ENCODE results near the gene BRINP3. TPM values are rescaled to one million over a fixed set of nuclear protein-coding genes. Genes with fewer than 3 reads are reported as not detected.
"Not testable (repeated sequence)": the region's sequence is repeated elsewhere in the genome, so short reads cannot be mapped to it uniquely, and the experiment has no call there.

The BRINP3 gene
- total RNA-seq, 1 donor from 2014 or later, result 0.40 TPM

GRCh38 chr1:190159146-190159545 is 318.5 kb downstream of the BRINP3 start:
- ATAC-seq (no peak), DNase-seq (ENCODE audit: low spot score) (no peak)
- intact Hi-C loops (cut with DNase I), result no loop called here

- no peak for DNase-seq (ENCODE audit: low spot score)
- no peak for ATAC-seq
- intact Hi-C loops (cut with DNase I), result no loop called here
Observed at GRCh38 chr1:190154744-190155143, 322.9 kb downstream of the BRINP3 start.

GRCh38 chr1:190147616-190148015 is 330.0 kb downstream of the BRINP3 start:
- DNase-seq (ENCODE audit: low spot score), result no peak
- intact Hi-C loops (cut with DNase I), result no loop called here
- no peak for ATAC-seq

GRCh38 chr1:190144650-190145049 is 333.0 kb downstream of the BRINP3 start:
- intact Hi-C loops (cut with DNase I), result no loop called here
- no peak for ATAC-seq

GRCh38 chr1:190140644-190141043 is 337.0 kb downstream of the BRINP3 start:
- intact Hi-C loops (cut with DNase I), result no loop called here
- ATAC-seq, result no peak
- no peak for DNase-seq (ENCODE audit: low spot score)

More at GRCh38 chr1:190144650-190145049, 333.0 kb downstream of the BRINP3 start:
- DNase-seq (ENCODE audit: low spot score), result no peak

GRCh38 chr1:190138702-190139101 is 339.0 kb downstream of the BRINP3 start:
- ATAC-seq (no peak), DNase-seq (ENCODE audit: low spot score) (no peak)
- intact Hi-C loops (cut with DNase I), result no loop called here

GRCh38 chr1:190138266-190138665 is 339.4 kb downstream of the BRINP3 start:
- DNase-seq (ENCODE audit: low spot score), result no peak
- intact Hi-C loops (cut with DNase I), result no loop called here
- ATAC-seq, result no peak

- DNase-seq (ENCODE audit: low spot score), result no peak
- intact Hi-C loops (cut with DNase I), result loop anchor here (5.0 kb wide), 1 partner anchor 622 kb away; no protein-coding TSS in a partner anchor
- ATAC-seq, result no peak
Observed at GRCh38 chr1:190129366-190129765, 348.3 kb downstream of the BRINP3 start.

- intact Hi-C loops (cut with DNase I), result loop anchor here (5.0 kb wide), 1 partner anchor 619 kb away; no protein-coding TSS in a partner anchor
- ATAC-seq (no peak), DNase-seq (ENCODE audit: low spot score) (no peak)
Observed at GRCh38 chr1:190126728-190127127, 350.9 kb downstream of the BRINP3 start.

GRCh38 chr1:190124068-190124467 is 353.6 kb downstream of the BRINP3 start:
- intact Hi-C loops (cut with DNase I), result no loop called here
- no peak for DNase-seq (ENCODE audit: low spot score)
- no peak for ATAC-seq

GRCh38 chr1:190120564-190120963 is 357.1 kb downstream of the BRINP3 start:
- ATAC-seq; DNase-seq (ENCODE audit: low spot score); intact Hi-C loops (cut with DNase I): not testable (repeated sequence)

GRCh38 chr1:190119683-190120082 is 358.0 kb downstream of the BRINP3 start:
- intact Hi-C loops (cut with DNase I), result no loop called here
- no peak for ATAC-seq
- no peak for DNase-seq (ENCODE audit: low spot score)

- DNase-seq (ENCODE audit: low spot score), result no peak
- no peak for ATAC-seq
- intact Hi-C loops (cut with DNase I), result no loop called here
Observed at GRCh38 chr1:190116921-190117320, 360.7 kb downstream of the BRINP3 start.

- no peak for ATAC-seq
- intact Hi-C loops (cut with DNase I), result no loop called here
- no peak for DNase-seq (ENCODE audit: low spot score)
Observed at GRCh38 chr1:190104961-190105360, 372.7 kb downstream of the BRINP3 start.

- ATAC-seq (no peak), DNase-seq (ENCODE audit: low spot score) (no peak)
- intact Hi-C loops (cut with DNase I), result no loop called here
Observed at GRCh38 chr1:190102757-190103326, 374.8 kb downstream of the BRINP3 start.

GRCh38 chr1:190101756-190102155 is 375.9 kb downstream of the BRINP3 start:
- intact Hi-C loops (cut with DNase I), result no loop called here
- no peak for ATAC-seq
- DNase-seq (ENCODE audit: low spot score), result no peak

- ATAC-seq, result peak; percentile 15
- intact Hi-C loops (cut with DNase I), result no loop called here
- DNase-seq (ENCODE audit: low spot score), result no peak
Observed at GRCh38 chr1:190098756-190099155, 378.9 kb downstream of the BRINP3 start.

GRCh38 chr1:190098107-190098506 is 379.6 kb downstream of the BRINP3 start:
- ATAC-seq, result no peak
- DNase-seq (ENCODE audit: low spot score), result no peak
- intact Hi-C loops (cut with DNase I), result no loop called here

- intact Hi-C loops (cut with DNase I), result no loop called here
Observed at GRCh38 chr1:190095596-190095995, 382.1 kb downstream of the BRINP3 start.

GRCh38 chr1:190084552-190084951 is 393.1 kb downstream of the BRINP3 start:
- intact Hi-C loops (cut with DNase I), result no loop called here
- no peak for ATAC-seq
- DNase-seq (ENCODE audit: low spot score), result no peak

More at GRCh38 chr1:190095596-190095995, 382.1 kb downstream of the BRINP3 start:
- DNase-seq (ENCODE audit: low spot score) (no peak), ATAC-seq (no peak)

- ATAC-seq, result no peak
- intact Hi-C loops (cut with DNase I), result no loop called here
- no peak for DNase-seq (ENCODE audit: low spot score)
Observed at GRCh38 chr1:190068304-190068703, 409.4 kb downstream of the BRINP3 start.

Data from sciatic nerve (tissue), 2 donors.